NCI-H146 (cell line): ENCODE results near the gene ABTB1.

ENCODE experiments used
- DNase-seq: peaks from one replicate; lab custom pipeline; 2025; lab: John Stamatoyannopoulos, UW

The ABTB1 gene

GRCh38 chr3:127672429-127673190 is at the start of gene ABTB1:
TSS of gene ABTB1 (plus strand) at chr3:127672952. CDS start at chr3:127673026, 74 bp downstream.
- peak; percentile 94 for DNase-seq

GRCh38 chr3:127624063-127624462 is 48.7 kb upstream of the ABTB1 start:
- no peak for DNase-seq

DNA sequence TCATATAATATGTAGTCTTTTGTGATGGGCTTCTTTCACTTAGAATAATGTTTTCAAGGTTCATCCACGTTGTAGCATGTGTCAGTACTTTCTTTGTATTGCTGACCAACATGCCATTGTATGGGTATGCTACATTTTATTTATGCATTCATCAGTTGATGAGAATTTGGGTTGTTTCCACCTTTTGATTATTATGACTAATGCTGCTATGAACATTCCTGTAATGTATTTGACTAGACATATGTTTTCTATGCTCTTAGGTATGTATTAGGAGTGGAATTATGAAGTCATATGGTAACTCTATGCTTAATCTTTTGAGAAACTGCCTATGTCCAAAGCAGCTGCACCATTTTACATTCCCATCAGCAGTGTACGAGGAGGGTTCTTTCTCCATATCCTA is 46.9 kb upstream of the ABTB1 start:
- no peak for DNase-seq

DNA sequence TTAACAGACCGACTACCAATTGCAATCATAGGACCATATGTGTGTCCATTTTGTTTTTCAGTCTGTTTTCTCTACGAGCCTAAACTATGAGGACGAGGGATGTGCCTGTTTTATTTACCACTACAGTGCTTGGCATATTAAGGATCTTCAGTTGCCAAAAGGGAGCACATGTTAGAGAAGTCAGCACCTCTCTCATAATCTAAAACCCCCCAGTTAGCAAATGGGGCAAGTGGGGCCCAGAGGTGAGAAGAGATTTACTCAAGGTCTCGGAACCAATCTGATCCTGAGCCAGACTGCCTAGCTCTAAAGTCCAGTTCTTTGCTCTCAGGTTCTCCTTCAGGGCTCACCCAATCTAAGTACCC is 44.3 kb upstream of the ABTB1 start:
- DNase-seq, result no peak

DNA sequence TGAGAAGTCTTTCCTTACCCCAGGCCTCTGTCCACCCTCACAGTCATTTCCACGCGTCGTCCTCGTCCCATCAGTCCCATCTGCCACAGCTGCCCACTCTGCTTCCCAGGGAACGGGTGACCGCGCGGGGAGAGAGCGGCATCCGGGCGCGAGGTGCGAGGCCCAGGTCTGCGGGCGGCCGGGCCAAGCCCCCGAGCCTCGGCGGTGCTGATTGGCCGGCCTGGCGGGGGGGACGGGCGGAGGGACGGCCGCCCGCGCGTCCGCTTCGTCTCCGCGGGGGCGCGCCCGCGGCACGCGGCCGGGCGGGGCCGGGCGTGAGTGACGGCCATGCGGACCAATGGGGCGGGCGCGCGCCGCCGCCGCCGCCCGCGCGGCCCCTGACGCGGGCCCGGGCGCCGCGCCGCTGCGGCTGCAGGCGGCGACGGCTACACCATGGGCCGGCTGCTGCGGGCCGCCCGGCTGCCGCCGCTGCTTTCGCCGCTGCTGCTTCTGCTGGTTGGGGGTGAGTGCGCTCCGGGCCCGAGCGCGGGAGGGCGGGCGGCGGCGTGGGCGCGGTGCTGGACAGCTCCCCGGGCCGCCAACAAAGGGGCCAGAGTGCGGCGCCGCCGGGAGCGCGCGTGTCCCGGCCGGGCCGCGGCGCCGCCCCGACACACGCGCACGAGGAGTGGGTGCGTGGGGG is 43.8 kb upstream of the ABTB1 start, which contains the start of gene PODXL2:
TSS of gene PODXL2 (plus strand) at position 398 of the 679 bp plus-strand sequence. CDS start at position 433, 35 bp downstream.
- peak; percentile 88 for DNase-seq

- DNase-seq, result peak; percentile 59
These were observed 43.0 kb upstream of the ABTB1 start for GRCh38 chr3:127629467-127630403.

- peak; percentile 67 for DNase-seq
These were observed 41.7 kb upstream of the ABTB1 start for GRCh38 chr3:127630811-127631714.

GRCh38 chr3:127632035-127632820 is 40.5 kb upstream of the ABTB1 start:
- DNase-seq, result no peak

DNA sequence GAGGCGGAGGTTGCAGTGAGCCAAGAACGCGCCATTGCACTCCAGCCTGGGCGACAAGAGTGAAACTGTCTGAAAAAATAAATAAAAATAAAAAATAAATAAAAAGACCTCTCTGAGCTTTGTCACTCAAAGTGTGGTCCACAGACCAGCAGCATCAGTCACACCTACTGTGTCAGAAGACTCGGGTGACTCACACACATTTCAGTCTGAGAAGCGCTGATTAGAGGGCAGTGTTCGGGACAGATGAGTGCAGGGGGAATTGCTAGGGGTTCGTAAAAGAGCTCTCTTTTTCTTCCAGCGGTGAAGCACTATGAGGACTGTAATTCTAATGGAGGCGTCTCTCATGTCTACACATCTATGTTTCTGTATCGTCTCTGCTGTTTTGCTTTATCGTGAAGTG is 38.1 kb upstream of the ABTB1 start:
- DNase-seq, result no peak

GRCh38 chr3:127637546-127637945 is 35.2 kb upstream of the ABTB1 start:
- no peak for DNase-seq

DNA sequence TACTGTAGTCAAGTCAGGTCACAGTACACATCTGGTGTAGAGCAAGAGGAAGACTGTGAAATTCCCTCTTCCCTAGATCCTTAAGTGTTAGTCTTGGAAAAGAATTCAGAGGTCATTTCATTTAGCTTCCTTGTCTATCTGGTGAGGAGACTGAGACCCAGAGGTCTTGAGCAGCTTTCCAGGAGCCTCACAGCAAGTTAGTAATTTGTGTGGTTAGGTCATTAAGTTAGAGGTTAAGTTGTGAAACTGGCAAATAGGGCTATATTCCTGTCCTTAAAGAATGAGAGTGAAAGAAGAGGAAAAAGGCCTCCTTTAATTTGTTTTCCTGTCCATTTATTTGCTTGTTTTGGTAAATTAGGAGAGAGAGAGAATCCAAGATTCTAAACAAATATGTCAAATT is 34.8 kb upstream of the ABTB1 start:
- DNase-seq, result no peak

- DNase-seq, result no peak
These were observed 33.3 kb upstream of the ABTB1 start for GRCh38 chr3:127639173-127640041.

DNA sequence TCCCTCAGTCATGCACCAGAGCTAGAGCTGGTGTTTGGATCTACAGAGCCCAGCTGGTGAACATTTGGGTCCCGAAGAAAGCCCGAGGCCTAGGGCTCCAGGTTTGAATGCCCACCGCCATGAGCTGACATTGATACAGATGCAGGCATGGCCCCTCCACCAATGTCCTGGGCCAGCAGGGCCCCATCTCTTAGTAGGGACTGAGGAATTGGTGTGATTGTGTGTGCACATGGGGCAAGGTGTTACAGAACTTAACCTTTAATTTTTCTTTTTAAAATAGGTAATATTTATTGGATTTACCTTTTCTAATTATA is 32.8 kb upstream of the ABTB1 start:
- no peak for DNase-seq

- DNase-seq, result no peak
These were observed 27.9 kb upstream of the ABTB1 start for GRCh38 chr3:127644641-127645370.

DNA sequence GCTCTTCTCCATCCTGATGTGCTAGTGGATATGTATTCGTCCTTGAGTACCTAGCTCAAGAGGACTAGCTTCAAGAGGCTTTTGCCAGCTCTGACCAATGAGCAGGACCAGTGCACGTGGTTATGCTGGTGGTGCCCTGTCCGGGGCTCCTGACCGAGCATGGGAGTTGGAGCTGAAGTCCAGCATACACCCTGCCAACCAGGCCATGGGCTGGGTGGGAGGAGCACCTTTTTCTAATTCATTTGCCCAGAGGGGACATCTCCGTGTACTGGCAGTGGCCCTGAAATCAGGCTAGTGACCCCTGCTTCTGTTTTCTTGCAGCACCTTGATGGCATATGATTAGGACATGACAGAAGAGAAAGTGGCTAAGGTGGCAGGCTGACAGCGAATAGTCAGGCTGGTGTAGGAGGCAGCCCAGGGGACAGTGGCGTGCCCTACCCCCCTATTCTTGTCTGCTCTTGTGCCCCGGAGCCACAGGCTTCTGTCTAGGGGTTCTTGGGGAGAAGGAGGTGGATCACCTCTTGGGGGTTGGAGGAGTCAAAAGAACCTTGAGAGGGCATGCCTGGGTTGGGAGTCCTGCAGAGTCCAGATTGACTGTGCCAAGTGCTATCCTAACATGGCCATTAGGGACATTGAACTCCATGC is 27.3 kb upstream of the ABTB1 start:
- no peak for DNase-seq

GRCh38 chr3:127646501-127647046 is 26.2 kb upstream of the ABTB1 start:
- DNase-seq, result no peak

DNA sequence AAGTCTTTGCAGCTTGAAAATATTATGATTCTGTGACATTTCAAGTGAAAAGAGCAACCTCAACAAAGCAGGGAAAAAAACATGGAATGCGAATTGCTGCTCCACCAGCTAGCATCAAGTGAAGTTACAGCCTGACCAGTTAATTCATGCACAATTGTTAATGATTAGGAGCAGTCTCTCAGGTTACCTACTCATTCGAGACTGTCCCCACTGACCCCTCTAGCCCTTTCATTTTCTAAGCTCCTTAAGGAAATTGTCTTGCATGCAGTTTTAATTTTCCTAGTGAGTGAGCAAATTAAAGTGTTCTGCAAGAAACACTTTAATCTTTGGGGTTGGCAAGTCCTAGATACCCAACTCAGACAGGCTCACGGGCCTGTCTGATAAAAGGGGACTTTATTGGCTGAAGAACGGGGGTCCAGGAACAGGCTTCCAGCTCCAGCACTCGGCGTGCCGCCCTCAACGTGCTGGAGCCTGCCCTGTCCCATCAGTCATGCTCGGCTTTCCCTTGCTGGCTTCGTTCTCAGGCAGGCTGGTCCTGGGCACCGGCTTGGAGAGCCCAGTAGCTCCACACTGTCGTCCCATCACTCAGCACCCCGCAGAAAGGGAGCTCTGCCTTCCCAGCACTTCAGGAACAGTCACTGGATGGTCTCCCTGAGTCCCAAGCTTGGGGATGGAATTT is 25.4 kb upstream of the ABTB1 start:
- no peak for DNase-seq

DNA sequence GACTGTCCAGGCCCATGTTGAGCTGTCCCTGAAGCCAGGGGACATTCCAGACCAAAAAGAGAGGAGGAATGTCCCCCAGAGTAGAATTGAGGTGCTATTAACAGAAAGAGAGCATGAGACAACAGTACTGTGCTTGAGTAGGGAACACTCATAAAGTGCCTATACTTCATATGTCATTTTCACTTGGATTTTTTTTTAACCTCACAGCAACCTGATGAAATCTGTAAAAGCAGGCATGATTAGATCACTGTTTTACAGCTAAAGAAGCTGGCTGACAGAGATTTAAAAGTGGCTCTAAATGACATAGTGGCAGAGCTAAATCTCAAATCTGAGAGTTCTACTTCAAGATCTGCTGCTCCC is 24.9 kb upstream of the ABTB1 start:
- no peak for DNase-seq
